Right lobe of liver (tissue), 4 donors: ENCODE measurements around the gene MYO7B.

Experiments
- CTCF ChIP-seq, 4 donors: fragments of 200-600 bp in 3 of 4; fragments of 450-650 bp in 1 of 4; IDR thresholded peaks; one replicate each; pipeline versions ENCODE4 v1.5.1 to v1.8.0; 2016 to 2022; ENCODE audit warnings: antibody characterized with exemption in 4 of 4, mild to moderate bottlenecking in 2 of 4
- POLR2A ChIP-seq: fragments of 450-650 bp; IDR thresholded peaks from one replicate; pipeline ENCODE4 v1.6.1; 2017; ENCODE audit warnings: antibody characterized with exemption, mild to moderate bottlenecking
- donor health status: DM: no; HTN: no; CAD: no.
- donor health status: DM: no; HTN: no; CAD: no.
- donor health status: DM: no; HTN: yes; CAD: no.

GRCh38 chr2:127661949-127662510, 126.5 kb downstream of the MYO7B start:
- no peak for TF ChIP-seq CTCF (IDR thresholded peaks at IDR 0.05)
- TF ChIP-seq POLR2A = no peak
